A549 (cell line): Measurements from ENCODE around the gene TCFL5.

Source experiments
- CHD2 ChIP-seq: fragments of 150-350 bp; IDR thresholded peaks from 2 replicates; pipeline ENCODE4 v1.6.1; 2014; ENCODE audit warnings: low read length; ENCODE audit not compliant: partially characterized antibody
- CHD4 ChIP-seq: fragments of 200-600 bp; sonication (generic); IDR thresholded peaks from 2 replicates; pipeline ENCODE4 v1.6.1; 2016; ENCODE audit warnings: antibody characterized with exemption, mild to moderate bottlenecking, borderline replicate concordance
- ESRRA ChIP-seq: fragments of 150-350 bp; IDR thresholded peaks from 2 replicates; pipeline ENCODE4 v1.6.1; 2014; ENCODE audit warnings: mild to moderate bottlenecking, low read length, borderline replicate concordance
- FOSB ChIP-seq: fragments of 250-450 bp; sonication (Bioruptor Pico); IDR thresholded peaks from 2 replicates; pipeline ENCODE4 v1.5.0; 2020; ENCODE audit warnings: mild to moderate bottlenecking, moderate library complexity
- HDAC2 ChIP-seq: fragments of 200-600 bp; sonication (generic); IDR thresholded peaks from 2 replicates; pipeline ENCODE4 v1.6.1; 2016
- PHF8 ChIP-seq: fragments of 200-600 bp; sonication (generic); IDR thresholded peaks from 2 replicates; pipeline ENCODE4 v1.6.1; 2016; ENCODE audit warnings: low read depth, mild to moderate bottlenecking, antibody characterized with exemption, moderate library complexity, borderline replicate concordance
- POLR2A ChIP-seq: IDR thresholded peaks from 2 replicates; pipeline ENCODE4 v1.6.1; 2012; ENCODE audit warnings: mild to moderate bottlenecking, low read length
- POLR2AphosphoS2 ChIP-seq: conservative IDR thresholded peaks from 2 replicates; pipeline ENCODE4 v1.6.1; 2012; ENCODE audit warnings: low read length, improper control_type of control experiment, inconsistent platforms
- RCOR1 ChIP-seq: fragments of 150-350 bp; IDR thresholded peaks from 2 replicates; pipeline ENCODE4 v1.6.1; 2014; ENCODE audit warnings: antibody characterized with exemption, low read length, low read depth
- SREBF2 ChIP-seq: fragments of 450-650 bp; IDR thresholded peaks from 2 replicates; pipeline ENCODE4 v1.6.1; 2014; ENCODE audit warnings: mild to moderate bottlenecking, moderate library complexity
- ZC3H11A ChIP-seq: fragments of 450-650 bp; IDR thresholded peaks from 2 replicates; pipeline ENCODE4 v1.6.1; 2014; ENCODE audit warnings: antibody characterized with exemption, mild to moderate bottlenecking
- TF ChIP-seq, protein P1 (sequence below): fragments of 200-600 bp; sonication (generic); IDR thresholded peaks from 2 replicates; pipeline ENCODE4 v1.6.1; 2016; ENCODE audit warnings: antibody characterized with exemption, mild to moderate bottlenecking, moderate library complexity
- TF ChIP-seq, protein P2 (sequence below): fragments of >200 bp; sonication (Bioruptor Twin); formaldehyde crosslinking; IDR thresholded peaks from 3 replicates; pipeline ENCODE4 v1.5.1; 2016

- no peak for TF ChIP-seq SREBF2
- TF ChIP-seq, protein P1, sequence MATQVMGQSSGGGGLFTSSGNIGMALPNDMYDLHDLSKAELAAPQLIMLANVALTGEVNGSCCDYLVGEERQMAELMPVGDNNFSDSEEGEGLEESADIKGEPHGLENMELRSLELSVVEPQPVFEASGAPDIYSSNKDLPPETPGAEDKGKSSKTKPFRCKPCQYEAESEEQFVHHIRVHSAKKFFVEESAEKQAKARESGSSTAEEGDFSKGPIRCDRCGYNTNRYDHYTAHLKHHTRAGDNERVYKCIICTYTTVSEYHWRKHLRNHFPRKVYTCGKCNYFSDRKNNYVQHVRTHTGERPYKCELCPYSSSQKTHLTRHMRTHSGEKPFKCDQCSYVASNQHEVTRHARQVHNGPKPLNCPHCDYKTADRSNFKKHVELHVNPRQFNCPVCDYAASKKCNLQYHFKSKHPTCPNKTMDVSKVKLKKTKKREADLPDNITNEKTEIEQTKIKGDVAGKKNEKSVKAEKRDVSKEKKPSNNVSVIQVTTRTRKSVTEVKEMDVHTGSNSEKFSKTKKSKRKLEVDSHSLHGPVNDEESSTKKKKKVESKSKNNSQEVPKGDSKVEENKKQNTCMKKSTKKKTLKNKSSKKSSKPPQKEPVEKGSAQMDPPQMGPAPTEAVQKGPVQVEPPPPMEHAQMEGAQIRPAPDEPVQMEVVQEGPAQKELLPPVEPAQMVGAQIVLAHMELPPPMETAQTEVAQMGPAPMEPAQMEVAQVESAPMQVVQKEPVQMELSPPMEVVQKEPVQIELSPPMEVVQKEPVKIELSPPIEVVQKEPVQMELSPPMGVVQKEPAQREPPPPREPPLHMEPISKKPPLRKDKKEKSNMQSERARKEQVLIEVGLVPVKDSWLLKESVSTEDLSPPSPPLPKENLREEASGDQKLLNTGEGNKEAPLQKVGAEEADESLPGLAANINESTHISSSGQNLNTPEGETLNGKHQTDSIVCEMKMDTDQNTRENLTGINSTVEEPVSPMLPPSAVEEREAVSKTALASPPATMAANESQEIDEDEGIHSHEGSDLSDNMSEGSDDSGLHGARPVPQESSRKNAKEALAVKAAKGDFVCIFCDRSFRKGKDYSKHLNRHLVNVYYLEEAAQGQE, result no peak
- TF ChIP-seq, protein P2, sequence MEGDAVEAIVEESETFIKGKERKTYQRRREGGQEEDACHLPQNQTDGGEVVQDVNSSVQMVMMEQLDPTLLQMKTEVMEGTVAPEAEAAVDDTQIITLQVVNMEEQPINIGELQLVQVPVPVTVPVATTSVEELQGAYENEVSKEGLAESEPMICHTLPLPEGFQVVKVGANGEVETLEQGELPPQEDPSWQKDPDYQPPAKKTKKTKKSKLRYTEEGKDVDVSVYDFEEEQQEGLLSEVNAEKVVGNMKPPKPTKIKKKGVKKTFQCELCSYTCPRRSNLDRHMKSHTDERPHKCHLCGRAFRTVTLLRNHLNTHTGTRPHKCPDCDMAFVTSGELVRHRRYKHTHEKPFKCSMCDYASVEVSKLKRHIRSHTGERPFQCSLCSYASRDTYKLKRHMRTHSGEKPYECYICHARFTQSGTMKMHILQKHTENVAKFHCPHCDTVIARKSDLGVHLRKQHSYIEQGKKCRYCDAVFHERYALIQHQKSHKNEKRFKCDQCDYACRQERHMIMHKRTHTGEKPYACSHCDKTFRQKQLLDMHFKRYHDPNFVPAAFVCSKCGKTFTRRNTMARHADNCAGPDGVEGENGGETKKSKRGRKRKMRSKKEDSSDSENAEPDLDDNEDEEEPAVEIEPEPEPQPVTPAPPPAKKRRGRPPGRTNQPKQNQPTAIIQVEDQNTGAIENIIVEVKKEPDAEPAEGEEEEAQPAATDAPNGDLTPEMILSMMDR, result no peak
- no peak for TF ChIP-seq HDAC2
- TF ChIP-seq RCOR1, result no peak
- no peak for TF ChIP-seq ZC3H11A
- no peak for TF ChIP-seq POLR2AphosphoS2
- TF ChIP-seq POLR2A, result no peak
- no peak for TF ChIP-seq ESRRA
- TF ChIP-seq PHF8, result no peak
- no peak for TF ChIP-seq CHD4
- no peak for TF ChIP-seq CHD2
- TF ChIP-seq FOSB (CRISPR knock-in tag), result no peak
These were observed 2.6 kb upstream of the TCFL5 start for GRCh38 chr20:62864207-62864606.
